HG03135 (cell line): Measurements from ENCODE around the gene FBXL14.

Source experiments
- ATAC-seq: cut with Tn5 transposase; IDR thresholded peaks from one replicate; pipeline ENCODE4 v1.9.1; 2021; ENCODE audit warnings: mild to moderate bottlenecking, moderate library complexity; ENCODE audit not compliant: unreplicated experiment

FBXL14 gene

GRCh38 chr12:1593174-1594005, 991 bp downstream of the FBXL14 start:
- ATAC-seq: peak; percentile 17

- ATAC-seq: no peak
Measured at GRCh38 chr12:1592444-1593173, 1.8 kb downstream of the FBXL14 start.

- ATAC-seq: no peak
Measured at GRCh38 chr12:1591543-1591942, 2.8 kb downstream of the FBXL14 start.

- ATAC-seq: no peak
Measured at GRCh38 chr12:1591034-1591433, 3.3 kb downstream of the FBXL14 start.

GRCh38 chr12:1590221-1590979, 4.0 kb downstream of the FBXL14 start:
- no peak for ATAC-seq

- ATAC-seq: no peak
Measured at GRCh38 chr12:1588575-1588947, 5.8 kb downstream of the FBXL14 start.

GRCh38 chr12:1587927-1588574, 6.3 kb downstream of the FBXL14 start:
- ATAC-seq: no peak

- no peak for ATAC-seq
Measured at GRCh38 chr12:1584326-1584725, 10.1 kb downstream of the FBXL14 start.

GRCh38 chr12:1583421-1584078, 10.8 kb downstream of the FBXL14 start:
- no peak for ATAC-seq

GRCh38 chr12:1582709-1583050, 11.7 kb downstream of the FBXL14 start:
- ATAC-seq: no peak

GRCh38 chr12:1581973-1582708, 12.2 kb downstream of the FBXL14 start:
- no peak for ATAC-seq

- no peak for ATAC-seq
Measured at GRCh38 chr12:1580526-1580925, 13.9 kb downstream of the FBXL14 start.

- no peak for ATAC-seq
Measured at GRCh38 chr12:1579651-1580435, 14.5 kb downstream of the FBXL14 start.

- no peak for ATAC-seq
Measured at GRCh38 chr12:1576410-1577241, 17.8 kb downstream of the FBXL14 start.

- ATAC-seq: no peak
Measured at GRCh38 chr12:1575408-1576401, 18.7 kb downstream of the FBXL14 start.

- no peak for ATAC-seq
Measured at GRCh38 chr12:1574865-1575259, 19.5 kb downstream of the FBXL14 start.
